B cell (primary cell): Measurements from ENCODE around the gene RPS14. TPM values are rescaled to one million over a fixed set of nuclear protein-coding genes. Genes with fewer than 3 reads are reported as not detected.

Source experiments
- ATAC-seq: fragments of 200-7000 bp; cut with Tn5 transposase; one replicate; pipeline ENCODE4 v1.10.0; 2021; ENCODE audit warnings: low read depth, mild to moderate bottlenecking, moderate number of reproducible peaks, moderate library complexity
- CTCF ChIA-PET: fragments of 350-600 bp; sonication (Branson Sonifier 250); formaldehyde crosslinking; loops from one replicate; lab custom pipeline; 2021; ENCODE audit warnings: antibody characterized with exemption, inconsistent platforms; lab: Charles Lee
- POLR2A ChIA-PET: fragments of 350-600 bp; sonication (Branson Sonifier 250); formaldehyde crosslinking; loops from one replicate; lab custom pipeline; 2021; ENCODE audit warnings: antibody characterized with exemption; lab: Charles Lee
- DNase-seq: peaks from one replicate; pipeline ENCODE4 v3.0.0; 2013
- H2AFZ ChIP-seq: 2 replicates; pipeline ENCODE4 v1.6.1; 2012; ENCODE audit warnings: mild to moderate bottlenecking, low read depth, low read length; ENCODE audit not compliant: insufficient read depth, poor library complexity, severe bottlenecking
- H3K27ac ChIP-seq, 2 donors: 1 replicate in 1 of 2; 2 replicates in 1 of 2; pipeline ENCODE4 v1.5.1; 2012 to 2013; ENCODE audit warnings: low read length in 2 of 2, mild to moderate bottlenecking in 2 of 2, moderate library complexity in 1 of 2
- H3K27me3 ChIP-seq, 4 experiments: fragments of 200-600 bp in 1 of 4; sonication (generic) in 1 of 4; replicated peaks in 1 of 4; 1 replicate in 2 of 4; 2 replicates in 2 of 4; pipeline versions ENCODE4 v1.6.1 to v1.7.0; 2013 to 2016; ENCODE audit warnings: low read length in 3 of 4, mild to moderate bottlenecking in 2 of 4, mixed read lengths in 1 of 4, moderate library complexity in 1 of 4; ENCODE audit not compliant: insufficient read depth in 4 of 4, control insufficient read depth in 3 of 4; ENCODE audit errors: control extremely low read depth in 1 of 4
- H3K36me3 ChIP-seq, 2 experiments: replicated peaks in 1 of 2; 1 replicate in 1 of 2; 2 replicates in 1 of 2; pipeline versions ENCODE4 v1.6.1 to v1.7.1; 2013; ENCODE audit warnings: low read length in 1 of 2; ENCODE audit not compliant: insufficient read depth in 2 of 2, control insufficient read depth in 1 of 2; ENCODE audit errors: control extremely low read depth in 1 of 2, extremely low read depth in 1 of 2
- H3K4me1 ChIP-seq, 2 donors: fragments of 200-600 bp in 1 of 2; sonication (generic) in 1 of 2; 1 replicate in 1 of 2; 2 replicates in 1 of 2; pipeline versions ENCODE4 v1.5.1 to v1.6.1; 2013 to 2017; ENCODE audit warnings: low read length in 2 of 2; ENCODE audit not compliant: control insufficient read depth in 2 of 2, insufficient read depth in 2 of 2
- H3K4me2 ChIP-seq: replicated peaks from 2 replicates; pipeline ENCODE3; 2012; ENCODE audit warnings: mild to moderate bottlenecking, low read depth, low read length; ENCODE audit not compliant: poor library complexity, severe bottlenecking
- H3K4me3 ChIP-seq, 5 experiments: fragments of 200-600 bp in 1 of 5; sonication (generic) in 1 of 5; 1 replicate in 3 of 5; 2 replicates in 2 of 5; pipeline versions ENCODE4 v1.5.1 to v1.7.0; 2011 to 2016; ENCODE audit warnings: low read length in 4 of 5, mild to moderate bottlenecking in 4 of 5, low read depth in 2 of 5, control low read depth in 1 of 5, moderate library complexity in 1 of 5; ENCODE audit not compliant: insufficient read depth in 1 of 5; ENCODE audit errors: control extremely low read depth in 1 of 5, extremely low read depth in 1 of 5
- H3K79me2 ChIP-seq: fragments of 200-600 bp; sonication (generic); one replicate; pipeline ENCODE4 v1.6.0; 2016; ENCODE audit warnings: low read length; ENCODE audit not compliant: control insufficient read depth, insufficient read depth
- H3K9ac ChIP-seq: fragments of 200-600 bp; sonication (generic); 2 replicates; pipeline ENCODE4 v1.6.1; 2017; ENCODE audit warnings: mild to moderate bottlenecking, low read length, moderate library complexity
- H3K9me3 ChIP-seq, 3 donors: one replicate each; pipeline versions ENCODE4 v1.6.1 to v1.7.1; 2013; ENCODE audit warnings: low read length in 2 of 3; ENCODE audit not compliant: control insufficient read depth in 2 of 3, insufficient read depth in 1 of 3; ENCODE audit errors: control extremely low read depth in 1 of 3
- H4K20me1 ChIP-seq: 2 replicates; pipeline ENCODE4 v1.6.0; 2012; ENCODE audit warnings: mild to moderate bottlenecking, low read length; ENCODE audit not compliant: insufficient read depth, control insufficient read depth, poor library complexity, severe bottlenecking
- H3K27ac Mint-ChIP-seq: one replicate; pipeline ENCODE4 v1.8.0; 2021; ENCODE audit warnings: mixed read lengths
- H3K27me3 Mint-ChIP-seq: one replicate; pipeline ENCODE4 v1.8.0; 2021; ENCODE audit warnings: mixed read lengths
- H3K4me1 Mint-ChIP-seq: one replicate; pipeline ENCODE4 v1.8.0; 2021; ENCODE audit warnings: mixed read lengths
- H3K4me3 Mint-ChIP-seq: one replicate; pipeline ENCODE4 v1.8.0; 2021; ENCODE audit warnings: mixed read lengths
- H3K9me3 Mint-ChIP-seq: one replicate; pipeline ENCODE4 v1.8.0; 2022; ENCODE audit warnings: mixed read lengths; ENCODE audit not compliant: insufficient read depth
- EZH2 ChIP-seq: IDR thresholded peaks from 2 replicates; pipeline ENCODE4 v1.6.1; 2012; ENCODE audit warnings: borderline replicate concordance, low read depth, mild to moderate bottlenecking, moderate library complexity, low read length; ENCODE audit not compliant: insufficient read depth, poor library complexity, severe bottlenecking
- WGBS: methylation state at CpG from one replicate; pipeline ENCODE4 v1.1.5; 2013; ENCODE audit warnings: missing lambda C conversion rate; ENCODE audit not compliant: insufficient coverage; 5-methylcytosine and 5-hydroxymethylcytosine counted together
- intact Hi-C: fragments of 100-400 bp; cut with micrococcal nuclease; formaldehyde crosslinking; loops from one replicate; pipeline ENCODE4 v1.10.0; 2022
- polyA plus RNA-seq: library from polyadenylated mRNA; depleted of rRNA; stranded (reverse); fragments of >200 nt; gene quantifications from 2 replicates; pipeline ENCODE4 v1.2.3, GENCODE V29; 2012
- total RNA-seq, 2 donors: library from RNA; stranded (reverse); fragments of 120-200 nt in 1 of 2; gene quantifications; 1 replicate in 1 of 2; 2 replicates in 1 of 2; pipeline versions ENCODE4 v1.2.3 to v1.2.4, GENCODE V29; 2013 to 2022
- TF ChIP-seq, protein P1 (sequence below): fragments of 200-600 bp; IDR thresholded peaks from one replicate; pipeline ENCODE4 v1.8.0; 2022; ENCODE audit warnings: antibody characterized with exemption, mild to moderate bottlenecking

RPS14 gene
- total and polyA plus RNA-seq, 2 donors (not counting 1 experiment from before 2014, with no cell fraction given) = 3,740 to 6,881 TPM

DNA sequence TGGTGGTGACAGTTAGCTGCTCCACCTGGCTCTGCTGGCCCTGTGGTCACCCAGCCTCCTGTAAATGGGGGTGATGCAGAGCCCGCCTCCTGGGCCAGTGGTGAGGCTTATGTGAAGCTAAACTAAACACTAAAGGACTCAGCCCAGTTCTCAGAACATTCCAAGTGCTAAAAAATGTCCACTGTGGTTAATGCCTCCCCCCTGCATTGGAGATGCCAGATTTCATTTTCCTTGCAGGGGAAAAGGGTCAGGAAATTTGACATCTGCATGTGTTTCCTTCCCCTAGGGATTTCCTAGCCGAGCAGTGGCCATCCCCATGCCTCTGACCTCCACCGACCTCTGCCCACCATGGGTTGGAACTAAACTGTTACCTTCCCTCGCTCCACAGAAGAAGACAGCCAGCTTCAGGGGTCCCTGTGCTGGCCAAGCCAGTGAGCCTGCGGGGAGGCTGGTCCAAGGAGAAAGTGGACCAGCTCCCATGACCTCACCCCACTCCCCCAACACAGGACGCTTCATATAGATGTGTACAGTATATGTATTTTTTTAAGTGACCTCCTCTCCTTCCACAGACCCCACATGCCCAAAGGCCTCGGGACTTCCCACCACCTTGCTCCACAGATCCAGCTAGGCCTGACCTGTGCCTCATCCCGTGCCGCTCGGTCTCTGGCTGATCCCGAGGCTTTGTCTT, 49.9 kb downstream of the RPS14 start:
- H3K79me2 ChIP-seq = no peaks in the 10 kb centered on the region
- no peaks in the 10 kb centered on the region for H3K27me3 Mint-ChIP-seq
- POLR2A ChIA-PET = interaction anchor here (1.2 to 15.5 kb wide), 7 partner anchors 9 to 853 kb away, joined by 3 to 286 read pairs (median 13); partner anchors contain the start of genes CD74, GM2A and RPS14
- ATAC-seq = peak; percentile 3
- CTCF ChIA-PET = interaction anchor here (0.6 to 15.8 kb wide), 15 partner anchors 7 to 308 kb away, joined by 3 to 396 read pairs (median 5); partner anchors contain the start of genes CD74 and RPS14
- H2AFZ ChIP-seq = no peak overlapping the region
- H3K4me1 ChIP-seq = peaks cover 3 to 40% of the 10 kb centered on the region in 2 donors
- H3K9me3 Mint-ChIP-seq = no peaks in the 10 kb centered on the region
- H3K4me2 ChIP-seq = peak overlapping the region; percentile 7
- peaks cover 50% of the 10 kb centered on the region for H3K4me1 Mint-ChIP-seq
- no peak for TF ChIP-seq EZH2
- TF ChIP-seq, protein P1, sequence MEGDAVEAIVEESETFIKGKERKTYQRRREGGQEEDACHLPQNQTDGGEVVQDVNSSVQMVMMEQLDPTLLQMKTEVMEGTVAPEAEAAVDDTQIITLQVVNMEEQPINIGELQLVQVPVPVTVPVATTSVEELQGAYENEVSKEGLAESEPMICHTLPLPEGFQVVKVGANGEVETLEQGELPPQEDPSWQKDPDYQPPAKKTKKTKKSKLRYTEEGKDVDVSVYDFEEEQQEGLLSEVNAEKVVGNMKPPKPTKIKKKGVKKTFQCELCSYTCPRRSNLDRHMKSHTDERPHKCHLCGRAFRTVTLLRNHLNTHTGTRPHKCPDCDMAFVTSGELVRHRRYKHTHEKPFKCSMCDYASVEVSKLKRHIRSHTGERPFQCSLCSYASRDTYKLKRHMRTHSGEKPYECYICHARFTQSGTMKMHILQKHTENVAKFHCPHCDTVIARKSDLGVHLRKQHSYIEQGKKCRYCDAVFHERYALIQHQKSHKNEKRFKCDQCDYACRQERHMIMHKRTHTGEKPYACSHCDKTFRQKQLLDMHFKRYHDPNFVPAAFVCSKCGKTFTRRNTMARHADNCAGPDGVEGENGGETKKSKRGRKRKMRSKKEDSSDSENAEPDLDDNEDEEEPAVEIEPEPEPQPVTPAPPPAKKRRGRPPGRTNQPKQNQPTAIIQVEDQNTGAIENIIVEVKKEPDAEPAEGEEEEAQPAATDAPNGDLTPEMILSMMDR = no peak
- peak overlapping the region; percentile 54 to 64 for H3K27ac ChIP-seq
- H4K20me1 ChIP-seq = peaks cover 91% of the 10 kb centered on the region
- no peaks in the 10 kb centered on the region for H3K27me3 ChIP-seq
- peak; percentile 84 for DNase-seq
- peaks cover 2 to 83% of the 10 kb centered on the region in 2 experiments for H3K36me3 ChIP-seq
- H3K4me3 ChIP-seq = no peak overlapping the region
- WGBS = 40% methylated on average over 1 of the region's 11 CpGs
- no peaks in the 10 kb centered on the region for H3K9me3 ChIP-seq
- intact Hi-C loops = no loop called here
- H3K27ac Mint-ChIP-seq = peak overlapping the region; percentile 88
- peak overlapping the region; percentile 40 for H3K4me3 Mint-ChIP-seq
- H3K9ac ChIP-seq = no peak overlapping the region
